GM19463 (cell line): ENCODE results near the gene PTTG1IP2.

Experiments used
- ATAC-seq: cut with Tn5 transposase; IDR thresholded peaks from one replicate; pipeline ENCODE4 v1.9.1; 2021; ENCODE audit warnings: mild to moderate bottlenecking, moderate library complexity; ENCODE audit not compliant: unreplicated experiment

The PTTG1IP2 gene

GRCh38 chr7:90474284-90475210, 5.1 kb downstream of the PTTG1IP2 start:
- no peak for ATAC-seq

- ATAC-seq, result no peak
These were observed 13.8 kb downstream of the PTTG1IP2 start for GRCh38 chr7:90483251-90483650.

- ATAC-seq, result no peak
These were observed 15.3 kb downstream of the PTTG1IP2 start for GRCh38 chr7:90484706-90485105.

GRCh38 chr7:90485734-90486316, 16.4 kb downstream of the PTTG1IP2 start:
- no peak for ATAC-seq

- no peak for ATAC-seq
These were observed 18.4 kb downstream of the PTTG1IP2 start for GRCh38 chr7:90487808-90488207.

- no peak for ATAC-seq
These were observed 18.8 kb downstream of the PTTG1IP2 start for GRCh38 chr7:90488220-90488619.

- ATAC-seq, result no peak
These were observed 22.8 kb downstream of the PTTG1IP2 start for GRCh38 chr7:90492250-90492649.

GRCh38 chr7:90495241-90495640, 25.8 kb downstream of the PTTG1IP2 start:
- ATAC-seq, result no peak

GRCh38 chr7:90502539-90502938, 33.1 kb downstream of the PTTG1IP2 start:
- ATAC-seq, result no peak

- ATAC-seq, result peak; percentile 83
These were observed 33.9 kb downstream of the PTTG1IP2 start for GRCh38 chr7:90503367-90503766.

GRCh38 chr7:90507692-90508091, 38.3 kb downstream of the PTTG1IP2 start:
- ATAC-seq, result no peak

GRCh38 chr7:90511776-90512175, 42.3 kb downstream of the PTTG1IP2 start:
- no peak for ATAC-seq

- no peak for ATAC-seq
These were observed 43.4 kb downstream of the PTTG1IP2 start for GRCh38 chr7:90512821-90513254.

GRCh38 chr7:90516257-90516656, 46.8 kb downstream of the PTTG1IP2 start:
- ATAC-seq, result no peak

GRCh38 chr7:90518630-90519029, 49.2 kb downstream of the PTTG1IP2 start:
- no peak for ATAC-seq

- no peak for ATAC-seq
These were observed 51.0 kb downstream of the PTTG1IP2 start for GRCh38 chr7:90520484-90520883.

- no peak for ATAC-seq
These were observed 60.8 kb downstream of the PTTG1IP2 start for GRCh38 chr7:90530263-90530662.

- ATAC-seq, result peak; percentile 58
These were observed 62.9 kb downstream of the PTTG1IP2 start for GRCh38 chr7:90532231-90532929.

GRCh38 chr7:90536449-90536848, 67.0 kb downstream of the PTTG1IP2 start:
- ATAC-seq, result peak; percentile 70

GRCh38 chr7:90538405-90538804, 69.0 kb downstream of the PTTG1IP2 start:
- ATAC-seq, result no peak

GRCh38 chr7:90540406-90540805, 71.0 kb downstream of the PTTG1IP2 start:
- no peak for ATAC-seq

GRCh38 chr7:90551036-90551435, 81.6 kb downstream of the PTTG1IP2 start:
- ATAC-seq, result no peak
